Stimulated activated CD8-positive, alpha-beta memory T cell treated with anti-CD3 and anti-CD28 coated beads, Interleukin-12 subunit alpha, Interleukin-12 subunit beta, amount 100 ng/mL, for 24 hours (primary cell): ENCODE measurements around the gene SEC22C.
A peak's percentile ranks its signal among the peaks of the same experiment; 100 is the strongest.
"Not testable (repeated sequence)": the region's sequence is repeated elsewhere in the genome, so short reads cannot be mapped to it uniquely, and the experiment has no call there.

ENCODE experiments used
- DNase-seq: peaks from one replicate; pipeline ENCODE4 v3.0.0-alpha.2; 2020; ENCODE audit errors: extremely low read depth

Gene SEC22C

DNA sequence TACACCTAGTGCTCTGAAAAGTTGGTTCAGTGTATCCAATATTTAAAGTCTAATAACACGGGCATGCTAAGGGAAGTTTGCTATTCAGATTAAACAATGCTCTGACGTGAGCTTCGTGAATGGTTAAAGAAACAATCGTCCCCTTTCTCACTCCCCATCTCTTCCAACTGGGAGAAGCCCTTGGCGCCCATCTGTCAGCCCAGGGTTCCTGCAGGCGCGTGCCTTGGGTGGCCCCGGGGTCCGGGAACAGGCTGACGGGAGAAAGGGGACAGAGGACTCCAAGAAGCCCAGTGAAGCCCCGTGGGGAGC, 413 bp downstream of the SEC22C start:
- no peak for DNase-seq

DNA sequence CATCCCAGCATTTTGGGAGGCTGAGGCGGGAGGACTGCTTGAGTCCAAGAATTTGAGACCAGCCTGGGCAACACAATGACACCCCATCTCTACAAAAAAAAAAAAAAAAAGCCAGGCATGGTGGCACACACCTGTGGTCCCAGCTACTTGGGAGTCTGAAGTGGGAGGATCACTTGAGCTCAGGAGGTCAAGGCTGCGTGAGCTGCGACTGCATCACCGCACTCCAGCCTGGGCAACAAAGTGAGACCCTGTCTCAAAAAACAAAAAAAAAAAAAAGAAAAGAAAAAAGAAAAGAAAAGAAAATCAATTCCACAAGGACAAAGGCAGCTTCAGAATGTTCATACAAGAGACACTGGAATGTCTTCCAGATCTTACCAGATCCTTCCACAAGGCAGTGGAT, 2.4 kb downstream of the SEC22C start:
- DNase-seq = not testable (repeated sequence)

DNA sequence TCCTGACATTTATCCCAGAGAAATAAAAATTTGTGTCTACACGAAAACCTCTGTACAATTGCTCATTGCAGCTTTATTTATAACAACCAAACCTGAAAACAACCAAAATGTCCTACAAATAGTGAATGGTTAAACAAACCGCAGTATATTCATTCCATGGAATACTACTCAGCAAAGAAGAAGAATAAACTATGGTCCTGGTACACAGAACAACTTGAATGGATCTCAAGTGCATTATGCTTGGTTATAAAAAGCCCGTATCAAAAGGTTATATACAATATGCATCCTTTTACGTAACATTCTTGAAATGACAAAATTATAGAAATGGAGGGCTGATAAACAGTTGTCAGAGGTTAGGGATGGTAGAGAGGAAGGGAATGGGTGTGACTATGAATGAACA, 3.7 kb downstream of the SEC22C start:
- DNase-seq = no peak

DNA sequence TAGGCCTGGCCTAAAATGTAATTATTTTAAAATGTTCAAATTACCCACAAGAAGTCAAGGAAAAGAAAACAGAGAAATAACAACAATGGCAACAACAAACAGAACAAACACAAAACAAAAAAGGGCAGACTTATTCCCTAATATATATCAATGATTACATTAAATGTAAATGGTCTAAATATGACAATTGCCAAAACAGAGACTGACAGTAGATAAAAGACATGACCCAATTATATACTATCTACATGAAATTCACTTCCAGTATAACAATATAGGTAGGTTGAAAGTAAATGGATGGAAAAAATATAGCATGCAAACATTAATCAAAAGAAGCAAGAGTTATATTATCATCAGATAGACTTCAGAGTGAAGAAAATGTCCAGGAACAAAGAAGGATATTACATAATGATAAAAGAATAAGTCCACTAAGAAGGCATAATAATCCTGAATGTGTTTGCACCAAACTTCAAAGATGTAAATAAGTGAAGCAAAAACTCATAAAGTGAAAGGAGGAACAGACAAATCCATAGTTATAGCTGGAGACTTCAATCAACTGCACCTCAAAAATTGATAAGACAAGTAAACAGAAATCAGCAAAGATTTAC, 6.5 kb downstream of the SEC22C start:
- no peak for DNase-seq

DNA sequence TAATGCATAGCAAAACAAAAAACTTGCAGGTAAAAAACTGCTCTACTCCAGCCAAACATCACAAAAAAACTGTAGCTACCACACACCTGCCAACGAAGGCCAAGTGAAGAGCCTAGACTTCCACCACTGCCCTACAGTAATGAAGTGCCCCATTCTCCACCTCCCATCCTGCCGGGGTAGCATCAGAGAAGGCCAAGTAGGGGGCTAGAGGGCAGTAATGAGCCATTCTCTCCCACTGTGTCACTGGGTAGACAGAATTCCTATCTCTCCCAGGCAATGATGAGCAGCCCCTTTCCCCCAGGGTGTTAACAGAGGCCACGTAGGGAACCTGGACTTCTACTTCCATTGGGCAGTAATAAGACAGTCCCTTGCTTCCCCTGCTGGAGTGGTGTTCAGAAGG, 9.5 kb downstream of the SEC22C start:
- no peak for DNase-seq

DNA sequence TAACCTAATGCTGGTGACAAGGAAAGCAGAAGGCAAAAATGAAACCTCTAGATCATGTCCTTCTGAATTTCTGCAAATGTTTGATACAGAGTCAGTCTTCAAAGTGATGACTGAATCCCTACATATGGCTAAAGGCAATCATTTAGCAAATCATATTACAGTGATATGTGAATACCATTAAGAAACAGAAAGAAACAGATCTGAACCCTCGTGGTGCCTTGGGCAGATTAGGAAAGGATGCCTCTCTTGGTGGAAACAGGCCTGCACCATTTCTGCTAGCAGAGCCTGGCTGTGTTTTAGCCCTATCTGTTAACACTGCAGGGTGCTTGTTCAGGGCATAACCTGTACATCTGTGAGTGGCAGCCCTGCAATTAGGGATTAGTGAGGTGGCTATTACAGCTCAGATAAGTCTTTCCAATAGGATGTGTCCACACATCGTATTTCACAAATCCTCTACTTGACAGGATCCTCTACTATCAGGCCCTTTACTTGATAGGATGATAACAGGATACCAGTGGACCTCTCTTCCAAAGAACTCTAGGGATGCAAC, 12.1 kb downstream of the SEC22C start:
- no peak for DNase-seq

DNA sequence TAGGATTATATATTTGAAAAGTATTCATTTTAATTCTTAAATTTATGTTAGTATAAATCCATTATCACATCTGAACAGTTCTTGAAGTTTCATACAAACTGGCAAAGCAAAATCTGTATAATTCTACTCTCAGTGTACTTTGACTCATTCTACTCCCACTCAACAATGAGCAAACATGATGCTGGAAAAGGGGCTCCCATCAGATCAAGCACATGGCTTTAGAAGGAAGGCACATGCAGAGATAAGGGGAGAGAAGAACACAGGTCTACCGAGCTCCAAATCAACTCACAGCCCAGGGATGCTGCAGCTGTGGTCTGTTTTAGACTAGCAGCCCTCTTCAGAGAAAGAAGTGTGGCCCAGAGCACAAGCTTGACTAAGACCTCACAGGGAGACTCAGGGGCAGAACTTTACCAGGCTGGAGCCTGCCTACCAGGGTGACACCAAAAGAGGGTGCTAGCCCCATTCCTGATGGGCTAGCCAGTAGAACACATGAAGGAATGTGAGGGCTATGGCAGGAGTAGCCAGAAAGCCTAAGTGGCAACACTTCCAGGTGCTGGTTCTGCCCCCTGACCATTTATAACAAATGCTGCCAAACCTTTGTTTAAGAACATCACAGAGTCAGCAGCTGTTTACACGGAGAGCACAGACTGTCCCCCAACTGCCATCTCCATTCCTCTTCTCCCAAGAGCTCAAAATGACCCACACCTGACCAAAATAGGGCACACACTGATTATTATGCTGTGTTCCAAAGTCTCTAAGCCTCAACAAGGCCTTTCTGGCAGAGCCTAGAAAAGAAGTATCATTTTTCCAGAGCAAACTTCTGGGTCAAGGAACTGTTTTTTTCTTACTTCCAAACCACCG, 19.5 kb downstream of the SEC22C start:
- no peak for DNase-seq

DNA sequence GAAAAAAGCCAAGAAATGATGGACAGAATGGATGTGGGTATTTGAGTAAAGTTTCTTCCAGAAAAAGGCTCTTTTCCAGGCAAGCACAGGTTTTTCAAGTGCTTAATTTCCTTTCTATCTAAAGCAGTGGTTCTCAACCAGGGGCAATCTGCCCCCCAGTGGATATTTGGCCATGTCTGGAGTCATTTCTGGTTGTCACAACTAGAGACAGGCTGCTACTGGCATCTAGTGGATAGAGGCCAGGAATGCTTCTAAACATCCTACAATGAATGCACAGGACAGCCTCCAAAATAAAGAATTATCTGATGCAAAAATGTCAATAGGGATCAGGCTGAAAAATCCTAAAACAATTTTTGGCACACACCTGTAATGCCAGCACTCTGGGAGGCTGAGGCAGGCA, 23.9 kb downstream of the SEC22C start:
- no peak for DNase-seq

DNA sequence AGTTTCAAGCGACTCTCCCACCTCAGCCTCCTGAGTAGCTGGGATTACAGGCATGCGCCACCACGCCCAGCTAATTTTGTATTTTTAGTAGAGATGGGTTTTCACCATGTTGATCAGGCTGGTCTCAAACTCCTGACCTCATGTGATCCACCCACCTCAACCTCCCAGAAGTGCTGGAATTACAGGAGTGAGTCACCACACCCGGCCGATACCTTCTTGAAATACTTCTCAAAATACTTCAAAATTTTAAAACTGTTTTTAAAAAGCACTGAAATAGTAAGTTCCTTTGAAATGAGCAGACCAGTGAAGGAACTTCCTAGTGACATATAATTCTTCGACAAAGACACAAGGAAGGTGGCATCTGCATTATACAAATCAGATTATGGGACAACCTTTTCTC, 24.9 kb downstream of the SEC22C start:
- not testable (repeated sequence) for DNase-seq

DNA sequence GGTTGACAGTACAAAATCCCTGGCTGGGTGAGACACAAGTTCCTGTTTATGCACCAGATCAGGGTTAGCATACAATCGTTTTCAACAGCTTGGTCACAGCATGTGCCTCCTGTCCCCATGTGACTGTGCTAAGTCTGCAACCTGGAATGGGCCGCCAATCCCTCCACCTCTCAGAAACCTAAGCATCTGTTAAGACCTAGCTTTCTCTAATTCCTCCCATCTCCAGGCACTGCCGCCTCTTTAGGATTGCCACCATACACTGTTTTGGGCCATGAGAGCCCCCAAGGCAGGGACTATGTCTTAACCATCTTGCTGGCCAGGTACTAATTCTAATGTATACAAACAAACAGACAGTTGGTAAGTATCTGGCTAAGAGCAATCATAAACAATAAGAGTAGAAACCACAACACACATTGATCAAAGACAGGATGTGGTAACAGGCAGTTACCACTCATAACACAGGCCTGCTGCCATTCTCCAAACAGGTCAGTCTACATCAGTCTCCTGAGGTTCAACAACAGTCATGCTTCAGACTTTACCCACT, 25.6 kb downstream of the SEC22C start:
- DNase-seq = no peak

DNA sequence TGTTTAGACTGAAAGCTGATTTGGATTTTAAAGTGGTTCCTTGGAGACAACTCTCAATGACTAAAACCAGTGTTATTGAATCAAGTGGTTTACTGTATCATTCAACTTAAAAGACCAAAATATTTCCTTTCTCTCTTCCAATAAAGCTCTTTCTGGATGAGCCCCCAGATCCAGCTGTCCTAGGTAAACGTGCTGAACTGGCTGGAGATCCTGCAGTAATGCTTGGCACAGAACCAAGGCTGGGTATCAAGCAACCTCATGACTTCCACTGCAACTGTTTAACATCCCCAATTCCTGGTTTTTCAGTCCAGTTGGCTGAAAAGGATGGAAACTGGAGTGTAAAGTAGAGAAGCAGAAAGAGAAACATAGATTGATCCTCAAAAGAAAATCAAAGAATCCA, 28.9 kb downstream of the SEC22C start:
- DNase-seq = no peak

DNA sequence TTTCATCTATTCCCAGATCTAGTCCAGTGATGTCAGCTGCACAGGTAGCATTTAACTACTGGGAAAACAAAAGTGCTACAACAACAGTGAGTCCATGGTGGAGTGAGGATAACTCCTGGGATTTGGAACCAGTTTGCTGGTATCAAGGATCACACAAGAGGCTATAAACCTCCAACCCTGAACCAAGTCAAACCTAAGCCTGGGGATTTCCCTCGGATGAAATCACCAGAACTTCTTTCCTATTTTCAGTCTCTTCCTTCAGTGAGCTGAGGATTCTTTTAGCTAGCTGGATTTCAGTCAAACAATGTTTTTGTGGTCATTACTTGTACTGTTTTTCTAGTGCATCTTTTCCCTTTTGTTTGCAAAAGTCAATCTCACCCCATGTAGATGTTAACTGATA, 31.5 kb downstream of the SEC22C start:
- DNase-seq = no peak

DNA sequence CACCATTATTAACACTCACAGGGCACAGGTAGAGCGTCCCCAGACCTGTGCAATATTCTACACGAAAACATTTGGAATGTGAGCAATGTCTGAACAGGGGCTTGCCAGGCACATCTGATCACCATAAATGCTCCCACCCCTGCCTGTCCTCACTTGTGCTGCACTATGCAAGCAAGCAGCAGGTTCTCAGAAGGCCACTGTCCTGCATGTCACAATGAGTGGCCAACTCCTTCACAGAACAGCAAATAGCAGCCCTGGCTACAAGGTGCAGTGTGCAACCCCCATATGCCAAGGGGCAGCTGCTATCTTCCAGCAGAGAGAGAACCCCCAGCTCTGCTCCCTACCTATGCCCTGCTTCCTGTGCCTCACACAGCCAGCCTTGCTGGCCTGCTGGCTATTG, 32.6 kb downstream of the SEC22C start:
- DNase-seq = no peak

DNA sequence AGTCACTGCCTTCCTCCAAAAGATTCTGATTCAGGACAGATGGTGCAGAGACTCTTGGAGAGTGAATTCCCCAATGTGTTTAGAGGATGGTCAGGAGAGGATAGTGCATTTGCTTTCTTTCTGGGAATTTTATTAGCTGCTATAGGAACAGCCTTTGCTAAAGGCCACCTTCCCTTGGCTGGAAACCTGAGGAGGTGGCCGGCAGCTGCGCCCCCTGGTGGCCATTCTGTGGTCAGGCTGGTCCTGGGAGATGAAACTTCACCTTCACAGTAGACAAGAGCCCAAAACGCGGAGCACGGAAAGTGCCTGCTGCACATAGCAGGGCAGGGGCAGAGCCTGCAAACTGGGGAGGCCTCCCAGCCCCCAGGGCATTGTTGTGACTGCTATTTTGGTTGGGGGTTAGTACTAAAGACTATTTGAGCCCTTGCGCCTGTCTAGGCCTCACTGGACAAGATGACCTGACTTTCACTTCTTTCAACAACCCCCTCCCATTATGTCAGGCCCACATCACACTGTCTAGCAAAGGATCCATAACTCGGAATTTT, 34.3 kb downstream of the SEC22C start:
- peak; percentile 14 for DNase-seq

DNA sequence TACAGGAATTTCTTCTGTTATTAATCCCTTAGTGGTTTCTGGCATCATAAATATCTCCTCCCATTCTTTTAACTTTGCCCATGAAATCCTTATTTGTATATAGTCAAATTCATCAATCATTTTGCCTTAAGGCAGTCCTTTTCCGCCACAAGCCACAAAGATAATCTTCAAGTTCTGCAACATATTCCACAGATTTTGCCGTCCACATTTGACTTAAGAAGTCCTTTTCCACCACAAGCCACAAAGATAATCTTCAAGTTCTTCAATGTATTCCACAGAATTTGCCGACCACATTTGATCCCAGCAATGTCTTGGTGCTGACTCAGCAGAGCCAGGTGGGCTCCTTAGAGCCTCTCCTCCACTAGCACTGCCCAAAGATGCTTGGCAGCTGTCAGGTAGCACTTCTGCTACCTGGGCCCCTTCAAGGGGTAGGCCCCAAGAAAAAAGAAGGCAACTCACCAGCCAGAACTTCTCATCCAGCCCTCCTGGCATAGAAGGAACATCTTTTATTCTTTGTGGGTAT, 35.0 kb downstream of the SEC22C start:
- DNase-seq = no peak

DNA sequence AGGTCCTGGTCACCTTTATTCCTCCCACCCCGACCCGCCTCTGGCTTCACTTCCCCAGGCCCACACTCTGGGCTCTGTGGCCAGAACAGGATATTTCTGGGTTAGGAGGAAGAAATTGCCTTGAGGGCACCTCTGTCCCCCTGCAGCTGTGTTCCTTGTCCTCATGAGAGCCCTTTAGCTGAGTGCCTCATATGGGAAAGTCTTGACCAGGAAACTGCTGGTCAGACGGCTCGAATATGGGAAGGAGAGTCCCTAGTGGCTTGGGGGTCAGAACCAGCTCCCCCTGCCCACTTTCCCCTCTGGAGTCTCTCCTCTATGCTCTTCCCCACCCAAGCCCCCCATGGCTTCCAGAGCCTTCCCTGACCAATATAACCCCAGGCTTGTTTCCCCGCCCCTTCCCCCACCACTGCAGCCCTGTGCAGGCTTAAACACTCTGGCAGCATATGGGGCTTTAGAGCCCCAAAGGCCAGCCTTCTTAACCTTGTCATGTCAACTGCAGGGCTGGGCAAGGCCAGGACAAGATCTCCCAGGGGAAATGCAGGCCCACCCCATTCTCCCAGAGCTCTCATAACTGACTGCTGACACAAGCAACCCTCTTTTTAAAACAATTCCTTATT, 36.4 kb downstream of the SEC22C start:
- no peak for DNase-seq

DNA sequence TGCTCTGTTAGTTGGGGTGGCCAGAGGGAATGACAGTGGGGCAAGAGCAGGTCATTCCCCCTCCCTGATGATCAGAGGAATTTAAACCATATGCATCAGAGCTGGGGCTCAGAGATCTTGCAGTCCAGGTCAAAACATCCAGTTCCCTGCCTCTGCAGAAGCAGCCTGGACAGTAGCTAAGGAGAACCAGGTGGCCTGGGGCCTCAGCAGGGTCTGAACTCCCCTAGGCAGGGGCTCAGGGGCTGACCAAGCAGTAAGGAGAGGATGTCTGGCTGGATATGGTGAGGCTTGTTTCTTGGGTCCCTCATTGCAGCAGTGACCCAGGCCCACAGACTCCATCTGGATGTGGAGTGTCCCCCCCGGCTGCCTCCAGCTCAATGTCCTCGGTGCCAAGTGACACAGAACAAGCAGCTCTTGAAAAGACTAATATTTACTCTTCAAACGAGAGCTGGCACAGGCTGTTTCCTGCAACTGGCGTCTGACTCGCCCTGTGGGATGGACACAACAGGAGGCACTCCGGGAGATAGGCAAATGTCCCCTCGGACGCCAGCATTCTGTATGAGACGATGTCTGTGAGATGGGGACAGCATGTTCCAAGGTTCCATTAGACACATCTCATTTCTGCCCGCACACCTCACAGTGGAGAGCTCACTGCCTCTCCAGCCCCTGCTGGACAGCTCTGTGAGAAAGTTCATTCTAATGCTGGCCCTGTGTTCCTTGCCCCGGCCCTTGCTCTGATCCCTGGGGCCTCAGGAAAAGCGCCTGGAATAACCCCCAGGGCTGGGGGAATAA, 37.1 kb downstream of the SEC22C start:
- no peak for DNase-seq

DNA sequence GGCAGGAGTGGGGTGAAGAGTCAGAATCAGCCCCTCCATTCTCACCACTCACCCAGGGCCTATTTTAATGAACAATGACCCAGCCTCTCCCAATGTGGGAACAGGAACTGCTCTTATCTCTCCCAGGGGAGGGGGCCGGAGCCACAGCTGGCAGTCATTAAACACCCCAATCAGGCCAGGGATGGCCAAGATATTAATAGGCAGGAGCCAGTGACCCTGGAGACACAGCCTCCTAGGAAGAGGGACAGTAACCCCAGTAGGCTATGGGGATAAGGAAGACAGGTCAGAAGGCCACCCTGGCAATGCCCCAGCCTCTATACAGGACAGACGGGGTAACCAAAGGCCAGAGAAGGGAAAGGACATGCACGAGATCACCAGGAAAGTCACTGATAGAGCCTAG, 40.7 kb downstream of the SEC22C start:
- no peak for DNase-seq

DNA sequence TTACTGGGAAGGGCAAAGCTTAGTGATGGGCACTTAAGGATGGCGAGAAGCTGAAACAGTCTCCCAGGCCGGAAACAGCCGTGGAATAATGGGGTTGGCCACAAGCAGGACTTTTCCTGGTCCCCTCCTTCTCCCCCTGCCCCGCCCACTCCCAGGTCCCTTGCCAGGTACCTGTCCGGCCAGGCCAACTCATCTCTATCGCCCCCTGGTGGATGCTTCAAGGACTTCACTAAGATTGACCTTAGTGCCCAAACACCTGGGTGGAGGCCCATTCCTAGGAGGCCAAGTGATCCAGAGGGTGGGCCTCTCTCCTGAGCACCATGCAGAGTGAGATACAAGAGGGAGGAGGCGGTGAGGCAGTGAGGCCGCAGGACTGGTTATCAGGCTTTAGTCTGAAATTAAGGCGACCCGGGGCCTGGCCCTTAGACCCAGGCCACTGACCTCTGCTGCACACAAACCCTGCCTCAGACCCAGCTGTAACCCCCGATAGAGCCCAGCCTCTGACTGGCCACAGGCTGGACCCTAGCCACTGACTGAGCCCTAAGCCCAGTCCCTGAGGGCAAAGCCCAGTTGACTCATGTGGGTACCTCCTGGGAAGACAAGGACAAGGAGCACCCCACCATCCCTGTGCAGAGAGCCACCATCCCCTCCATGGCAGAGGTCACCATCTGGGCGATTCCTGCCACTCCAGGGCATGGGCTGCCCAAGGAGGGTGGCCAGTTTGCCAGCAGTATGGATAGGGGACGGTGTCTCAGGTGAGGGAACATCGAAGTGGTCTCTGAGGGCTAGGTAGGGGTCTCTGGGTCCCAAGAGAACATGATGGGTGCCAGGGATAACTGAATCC, 41.7 kb downstream of the SEC22C start:
- DNase-seq = no peak

DNA sequence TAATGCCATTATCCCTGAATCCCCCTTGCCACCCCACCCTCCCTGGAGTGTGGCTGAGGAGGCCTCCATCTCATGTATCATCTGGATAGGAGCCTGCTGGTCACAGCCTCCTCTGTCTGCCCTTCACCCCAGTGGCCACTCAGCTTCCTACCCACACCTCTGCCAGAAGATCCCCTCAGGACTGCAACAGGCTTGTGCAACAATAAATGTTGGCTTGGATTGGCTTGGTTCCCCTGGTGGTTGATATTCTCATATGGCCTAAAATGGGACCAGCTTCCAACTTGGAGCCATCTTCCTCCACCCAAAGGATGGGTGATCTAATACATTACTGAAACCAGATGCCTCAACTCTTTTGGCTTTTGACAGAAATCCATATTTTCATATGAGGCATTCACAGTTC, 44.4 kb downstream of the SEC22C start:
- no peak for DNase-seq
